NB4 (cell line): ENCODE results near the gene EIF3A.
"Not testable (repeated sequence)": the region's sequence is repeated elsewhere in the genome, so short reads cannot be mapped to it uniquely, and the experiment has no call there.

Experiments used
- DNase-seq: peaks from one replicate; pipeline ENCODE4 v3.0.0; 2010; ENCODE audit warnings: low read depth
- H3K4me3 ChIP-seq: one replicate; pipeline ENCODE4 v1.5.1; 2011; ENCODE audit warnings: mild to moderate bottlenecking, low read depth, low read length, moderate library complexity
- CTCF ChIP-seq: IDR thresholded peaks from one replicate; pipeline ENCODE4 v1.5.1; 2012; ENCODE audit warnings: low read depth, low read length
- MYC ChIP-seq: IDR thresholded peaks from 2 replicates; pipeline ENCODE4 v1.6.1; 2011; ENCODE audit warnings: low read depth, low read length
- POLR2A ChIP-seq: IDR thresholded peaks from 2 replicates; pipeline ENCODE4 v1.6.1; 2011; ENCODE audit warnings: mild to moderate bottlenecking; ENCODE audit not compliant: insufficient read length; ENCODE audit errors: extremely low read depth
- TF ChIP-seq, protein P1 (sequence below): IDR thresholded peaks from 2 replicates; pipeline ENCODE4 v1.6.1; 2011; ENCODE audit warnings: low read depth, low read length

The EIF3A gene

GRCh38 chr10:119119400-119119799 lies 38.8 kb upstream of the EIF3A start:
- H3K4me3 ChIP-seq: no peak overlapping the region
- TF ChIP-seq POLR2A (no peak), CTCF (no peak)
- no peak for DNase-seq

DNA sequence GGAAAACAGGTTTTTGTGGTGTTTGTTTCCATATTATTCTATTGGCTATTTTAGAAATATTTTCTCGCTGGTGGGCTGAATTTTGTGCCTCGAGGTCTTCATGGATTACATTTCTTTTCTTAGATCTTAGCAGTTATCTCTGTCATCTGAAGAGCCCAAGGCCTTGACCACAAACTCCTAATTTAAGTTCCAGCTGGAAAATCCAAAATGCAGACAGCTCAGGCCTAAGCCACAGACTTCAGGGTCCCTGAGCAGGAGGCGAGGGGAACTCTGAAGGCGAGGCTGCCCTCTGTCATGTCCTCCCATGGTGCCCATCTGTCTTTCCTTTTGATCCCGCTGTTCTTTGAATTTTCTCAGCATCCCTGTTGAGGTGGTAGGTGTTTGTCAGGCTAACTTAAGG lies 37.6 kb upstream of the EIF3A start:
- no peak overlapping the region for H3K4me3 ChIP-seq
- no peak for DNase-seq
- TF ChIP-seq, protein P1, sequence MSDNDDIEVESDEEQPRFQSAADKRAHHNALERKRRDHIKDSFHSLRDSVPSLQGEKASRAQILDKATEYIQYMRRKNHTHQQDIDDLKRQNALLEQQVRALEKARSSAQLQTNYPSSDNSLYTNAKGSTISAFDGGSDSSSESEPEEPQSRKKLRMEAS: no peak
- TF ChIP-seq CTCF (no peak), MYC (no peak), POLR2A (no peak)

GRCh38 chr10:119116326-119116951 lies 35.8 kb upstream of the EIF3A start:
- TF ChIP-seq, protein P1: no peak
- TF ChIP-seq POLR2A (no peak), CTCF (no peak), MYC (no peak)
- no peak for DNase-seq
- H3K4me3 ChIP-seq: no peak overlapping the region

DNA sequence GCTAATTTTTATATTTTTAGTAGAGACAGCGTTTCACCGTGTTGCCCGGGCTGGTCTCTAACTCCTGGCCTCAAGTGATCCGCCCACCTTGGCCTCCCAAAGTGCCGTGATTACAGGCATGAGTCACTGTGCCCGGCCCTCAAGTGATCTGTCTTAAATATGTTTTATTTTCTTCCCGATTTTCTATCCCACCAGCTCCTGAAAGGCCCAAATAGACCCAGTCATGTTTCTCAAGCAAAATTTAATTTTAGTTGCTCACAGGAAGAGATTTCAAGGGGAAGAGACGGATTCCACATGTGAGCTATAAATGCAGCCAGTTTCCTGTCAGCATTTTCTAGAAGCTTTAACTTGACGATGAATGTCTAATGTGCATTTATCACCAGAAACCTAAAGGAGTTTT lies 35.3 kb upstream of the EIF3A start:
- no peak for DNase-seq
- TF ChIP-seq, protein P1: no peak
- no peak overlapping the region for H3K4me3 ChIP-seq

- H3K4me3 ChIP-seq: peak overlapping the region; percentile 8
- DNase-seq: peak; percentile 97
- TF ChIP-seq POLR2A: no peak
- TF ChIP-seq, protein P1: peak; percentile 61
- peak; percentile 86 for TF ChIP-seq MYC
Observed at GRCh38 chr10:119113751-119114732, 33.4 kb upstream of the EIF3A start.

- peak; percentile 68 for DNase-seq
- no peak for TF ChIP-seq POLR2A
- TF ChIP-seq, protein P1: no peak
- no peak for TF ChIP-seq MYC
- TF ChIP-seq CTCF: no peak
Observed at GRCh38 chr10:119112056-119112455, 31.4 kb upstream of the EIF3A start.

DNA sequence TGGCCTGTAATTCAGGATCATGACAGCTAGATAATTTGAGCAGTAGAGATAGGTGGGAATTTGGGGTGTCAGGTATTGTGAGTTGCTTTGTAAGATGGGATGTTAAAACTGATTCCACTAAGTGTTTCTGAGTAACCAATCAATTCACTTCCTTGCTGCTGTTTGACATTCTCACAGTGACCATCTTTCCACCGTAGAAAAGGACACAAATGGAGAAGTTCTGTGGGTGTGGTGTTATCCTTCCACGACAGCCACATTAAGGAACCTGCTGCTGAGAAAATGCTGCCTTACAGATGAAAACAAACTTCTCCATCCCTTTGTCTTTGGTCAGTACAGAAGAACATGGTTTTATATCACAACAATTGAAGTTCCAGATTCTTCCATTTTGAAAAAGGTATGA lies 27.2 kb upstream of the EIF3A start:
- peak; percentile 56 for DNase-seq

More at GRCh38 chr10:119112056-119112455, 31.4 kb upstream of the EIF3A start:
- no peak overlapping the region for H3K4me3 ChIP-seq

DNA sequence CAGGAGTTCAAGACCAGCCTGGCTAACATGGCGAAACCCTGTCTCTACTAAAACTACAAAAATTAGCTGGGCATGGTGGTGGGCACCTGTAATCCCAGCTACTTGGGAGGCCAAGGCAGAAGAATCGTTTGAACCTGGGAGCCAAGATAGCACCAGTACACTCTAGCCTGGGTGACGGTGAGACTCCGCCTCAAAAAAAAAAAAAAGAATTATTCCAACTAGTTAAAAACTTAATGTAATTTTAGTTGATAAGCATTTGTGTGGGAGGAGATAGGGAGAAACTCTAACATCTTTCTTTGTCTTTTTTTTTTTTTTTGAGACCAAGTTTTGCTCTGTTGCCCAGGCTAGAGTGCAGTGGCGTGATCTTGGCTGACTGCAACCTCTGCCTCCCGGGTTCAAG lies 26.5 kb upstream of the EIF3A start:
- not testable (repeated sequence) for DNase-seq, H3K4me3 ChIP-seq

More for the DNA sequence above, 27.2 kb upstream of the EIF3A start:
- H3K4me3 ChIP-seq: not testable (repeated sequence)

GRCh38 chr10:119105899-119106298 lies 25.3 kb upstream of the EIF3A start:
- H3K4me3 ChIP-seq: not testable (repeated sequence)
- DNase-seq: peak; percentile 48
